ENCODE results near the gene ARL6IP5.

DNA sequence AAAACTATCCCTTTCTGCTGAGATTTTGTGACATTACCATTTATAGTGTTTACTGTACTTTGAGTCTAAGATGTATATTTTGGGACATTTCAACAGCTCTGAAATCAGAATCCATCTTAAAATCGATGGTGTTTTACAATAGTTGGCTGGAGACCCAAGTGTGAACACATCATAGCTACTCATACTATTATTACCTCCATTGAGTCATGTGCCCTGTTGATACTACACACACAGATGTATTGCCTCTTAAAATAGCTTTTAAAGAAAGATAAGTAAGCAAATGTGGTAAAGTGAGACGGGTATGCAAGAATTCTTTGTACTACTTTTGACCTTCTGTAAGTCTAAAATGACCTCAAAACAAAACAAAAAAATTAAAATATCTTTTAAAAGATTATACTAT is 31.0 kb downstream of the ARL6IP5 start:
- TF ChIP-seq, protein P1, sequence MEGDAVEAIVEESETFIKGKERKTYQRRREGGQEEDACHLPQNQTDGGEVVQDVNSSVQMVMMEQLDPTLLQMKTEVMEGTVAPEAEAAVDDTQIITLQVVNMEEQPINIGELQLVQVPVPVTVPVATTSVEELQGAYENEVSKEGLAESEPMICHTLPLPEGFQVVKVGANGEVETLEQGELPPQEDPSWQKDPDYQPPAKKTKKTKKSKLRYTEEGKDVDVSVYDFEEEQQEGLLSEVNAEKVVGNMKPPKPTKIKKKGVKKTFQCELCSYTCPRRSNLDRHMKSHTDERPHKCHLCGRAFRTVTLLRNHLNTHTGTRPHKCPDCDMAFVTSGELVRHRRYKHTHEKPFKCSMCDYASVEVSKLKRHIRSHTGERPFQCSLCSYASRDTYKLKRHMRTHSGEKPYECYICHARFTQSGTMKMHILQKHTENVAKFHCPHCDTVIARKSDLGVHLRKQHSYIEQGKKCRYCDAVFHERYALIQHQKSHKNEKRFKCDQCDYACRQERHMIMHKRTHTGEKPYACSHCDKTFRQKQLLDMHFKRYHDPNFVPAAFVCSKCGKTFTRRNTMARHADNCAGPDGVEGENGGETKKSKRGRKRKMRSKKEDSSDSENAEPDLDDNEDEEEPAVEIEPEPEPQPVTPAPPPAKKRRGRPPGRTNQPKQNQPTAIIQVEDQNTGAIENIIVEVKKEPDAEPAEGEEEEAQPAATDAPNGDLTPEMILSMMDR (IDR thresholded peaks at IDR 0.05), result no peak
- TF ChIP-seq POLR2A (IDR thresholded peaks at IDR 0.05), result no peak
